Measurements from ENCODE around the gene PGF.

PGF gene

GRCh38 chr14:74927225-74927624, 28.2 kb downstream of the PGF start:
- no peak for DNase-seq (ENCODE audit: low read depth)
- no peak overlapping the region for H3K4me3 ChIP-seq (ENCODE audit: low read depth, low read length)
- no peak for TF ChIP-seq CTCF (IDR thresholded peaks at IDR 0.05; ENCODE audit: insufficient read depth, low read depth, low read length, missing control alignments)

GRCh38 chr14:74924061-74924460, 31.3 kb downstream of the PGF start:
- no peak overlapping the region for H3K4me3 ChIP-seq (ENCODE audit: low read depth, low read length)
- TF ChIP-seq CTCF (IDR thresholded peaks at IDR 0.05; ENCODE audit: insufficient read depth, low read depth, low read length, missing control alignments) = no peak
- no peak for DNase-seq (ENCODE audit: low read depth)

GRCh38 chr14:74922752-74923401, 32.5 kb downstream of the PGF start, which contains the start of gene RPS6KL1:
Gene RPS6KL1, minus strand, starts transcription at chr14:74923260. Its CDS starts 1,719 bp downstream, at chr14:74921541.
- DNase-seq (ENCODE audit: low read depth) = peak; percentile 81
- H3K4me3 ChIP-seq (ENCODE audit: low read depth, low read length) = peak within 1 kb of the TSS; percentile 43
- TF ChIP-seq CTCF (IDR thresholded peaks at IDR 0.05; ENCODE audit: insufficient read depth, low read depth, low read length, missing control alignments) = no peak

GRCh38 chr14:74921987-74922751, 33.2 kb downstream of the PGF start:
- DNase-seq (ENCODE audit: low read depth) = no peak
- no peak overlapping the region for H3K4me3 ChIP-seq (ENCODE audit: low read depth, low read length)
- TF ChIP-seq CTCF (IDR thresholded peaks at IDR 0.05; ENCODE audit: insufficient read depth, low read depth, low read length, missing control alignments) = no peak

GRCh38 chr14:74921053-74921620, 34.3 kb downstream of the PGF start:
- H3K4me3 ChIP-seq (ENCODE audit: low read depth, low read length) = no peak overlapping the region
- DNase-seq (ENCODE audit: low read depth) = no peak
- TF ChIP-seq CTCF (IDR thresholded peaks at IDR 0.05; ENCODE audit: insufficient read depth, low read depth, low read length, missing control alignments) = no peak

GRCh38 chr14:74920281-74920680, 35.1 kb downstream of the PGF start:
- no peak for TF ChIP-seq CTCF (IDR thresholded peaks at IDR 0.05; ENCODE audit: insufficient read depth, low read depth, low read length, missing control alignments)
- no peak overlapping the region for H3K4me3 ChIP-seq (ENCODE audit: low read depth, low read length)
- no peak for DNase-seq (ENCODE audit: low read depth)

Data from GM12865 (cell line).